GM18505 (cell line): ENCODE results near the gene CDC42BPA.
"Not testable (repeated sequence)": the region's sequence is repeated elsewhere in the genome, so short reads cannot be mapped to it uniquely, and the experiment has no call there.

ENCODE experiments used
- ATAC-seq: cut with Tn5 transposase; IDR thresholded peaks from one replicate; pipeline ENCODE4 v1.9.1; 2021; ENCODE audit not compliant: unreplicated experiment
- POLR2A ChIP-seq: IDR thresholded peaks from 4 replicates; pipeline ENCODE4 v1.6.1; 2011; ENCODE audit warnings: borderline replicate concordance; ENCODE audit not compliant: insufficient read depth, insufficient read length; ENCODE audit errors: extremely low read depth

CDC42BPA gene

DNA sequence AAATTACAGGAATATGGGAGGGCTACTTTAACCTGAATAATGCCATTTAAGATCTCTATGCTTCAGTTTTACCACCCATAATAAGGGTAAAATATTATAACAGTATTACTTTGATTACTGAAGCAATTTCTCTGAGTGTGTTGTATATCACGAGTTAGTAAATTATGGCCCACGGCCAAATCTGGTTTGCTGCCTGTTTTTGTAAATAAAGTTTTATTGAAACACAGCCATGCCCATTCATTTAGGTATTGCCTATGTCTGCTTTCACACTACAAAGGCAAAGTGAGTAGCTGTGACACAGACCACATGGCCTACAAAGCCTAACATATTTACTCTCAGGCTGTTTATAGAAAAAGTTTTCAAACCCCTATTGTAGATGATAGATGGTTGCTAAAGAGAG, 156.8 kb downstream of the CDC42BPA start:
- no peak for TF ChIP-seq POLR2A
- no peak for ATAC-seq

DNA sequence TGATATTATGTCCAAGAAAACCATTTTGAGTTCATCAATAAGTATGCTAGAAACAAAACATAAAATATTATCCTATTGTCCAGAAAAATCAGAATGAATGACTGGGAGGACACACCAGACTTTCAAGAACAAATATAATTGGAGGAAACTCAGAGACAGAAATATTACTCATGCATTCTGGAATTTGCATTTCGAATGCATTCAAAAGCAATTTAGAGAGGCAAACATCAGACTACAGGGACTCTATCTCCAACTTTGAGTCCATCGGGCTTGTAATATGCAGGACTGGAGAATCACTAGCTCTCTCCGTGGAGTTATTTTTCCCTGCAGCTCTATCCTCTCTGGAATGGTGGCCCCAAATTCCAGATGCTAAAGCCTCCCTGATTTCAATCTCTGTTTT, 161.8 kb downstream of the CDC42BPA start:
- no peak for ATAC-seq
- no peak for TF ChIP-seq POLR2A

DNA sequence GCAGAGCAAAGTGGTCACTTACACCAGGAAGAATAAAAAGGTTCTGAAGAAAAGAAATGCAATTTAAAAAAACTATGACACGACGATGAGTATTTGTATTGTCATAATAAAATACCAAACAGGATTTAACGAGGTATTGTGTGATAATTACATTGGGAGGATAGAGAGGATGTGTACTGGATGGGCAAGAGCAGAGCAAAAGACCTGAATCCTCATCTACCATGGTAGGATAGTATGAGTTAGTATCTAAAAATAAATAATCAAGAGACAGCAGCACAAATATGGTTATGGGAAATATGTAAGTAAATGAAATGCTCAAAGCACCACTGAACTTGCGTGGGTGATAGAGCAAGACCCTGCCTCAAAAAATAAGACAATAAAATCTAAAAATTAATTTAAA, 162.6 kb downstream of the CDC42BPA start:
- no peak for TF ChIP-seq POLR2A
- no peak for ATAC-seq

DNA sequence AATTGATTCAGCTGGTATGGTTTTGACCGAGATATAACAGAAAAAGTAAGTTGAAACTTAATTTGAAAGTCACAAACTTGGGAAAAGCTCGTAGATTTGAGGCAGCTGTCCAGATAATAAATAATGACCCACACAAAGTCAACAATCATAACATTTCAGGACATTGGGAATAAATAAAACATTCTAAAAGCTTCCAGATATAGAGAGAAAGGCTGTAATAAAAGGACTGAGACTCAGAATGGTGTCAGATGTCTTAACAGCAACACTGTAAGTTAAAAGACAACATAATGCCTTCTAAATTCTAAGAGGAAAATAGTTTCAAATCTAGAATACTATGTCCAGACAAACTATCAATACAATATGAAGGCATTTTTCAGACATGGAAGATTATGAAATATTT, 163.3 kb downstream of the CDC42BPA start:
- no peak for TF ChIP-seq POLR2A
- no peak for ATAC-seq

DNA sequence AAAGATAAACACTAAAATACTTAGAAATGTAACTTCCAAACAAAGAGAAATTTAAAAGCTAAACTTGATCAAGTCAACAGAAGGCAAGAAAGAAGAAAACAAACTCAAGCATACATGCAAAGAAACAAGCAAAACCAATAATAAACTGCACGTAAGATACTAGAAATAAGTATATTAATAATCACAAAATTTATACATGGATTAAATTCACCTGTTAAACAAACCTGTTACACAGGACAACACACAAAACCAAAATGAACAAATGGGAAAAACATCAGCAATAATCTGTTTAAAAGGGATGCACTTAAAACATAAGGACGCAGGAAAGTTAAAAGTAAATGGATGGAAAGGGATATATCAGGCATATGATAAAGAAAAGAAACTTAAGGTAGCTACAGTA, 165.8 kb downstream of the CDC42BPA start:
- TF ChIP-seq POLR2A: no peak
- ATAC-seq: no peak

DNA sequence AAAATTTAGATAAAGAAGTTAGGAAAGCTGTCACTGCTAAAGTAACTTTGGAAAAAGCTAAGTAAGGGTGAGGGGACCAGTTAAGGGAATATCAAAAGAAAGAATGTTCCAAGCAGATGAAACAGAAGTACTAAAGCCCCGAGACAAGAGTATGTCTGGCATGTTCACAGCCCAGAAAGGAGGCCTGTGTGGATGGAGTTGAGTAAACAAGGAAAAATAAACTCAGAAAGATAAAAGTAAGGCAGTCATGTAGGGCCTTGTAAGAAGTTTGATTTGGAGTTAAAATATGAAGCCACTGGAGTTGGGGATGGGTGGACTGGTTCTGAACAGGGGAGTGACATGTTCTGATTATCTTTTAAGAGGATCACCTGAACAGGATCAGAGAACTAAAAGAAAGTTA, 177.9 kb downstream of the CDC42BPA start:
- ATAC-seq: no peak
- TF ChIP-seq POLR2A: no peak

DNA sequence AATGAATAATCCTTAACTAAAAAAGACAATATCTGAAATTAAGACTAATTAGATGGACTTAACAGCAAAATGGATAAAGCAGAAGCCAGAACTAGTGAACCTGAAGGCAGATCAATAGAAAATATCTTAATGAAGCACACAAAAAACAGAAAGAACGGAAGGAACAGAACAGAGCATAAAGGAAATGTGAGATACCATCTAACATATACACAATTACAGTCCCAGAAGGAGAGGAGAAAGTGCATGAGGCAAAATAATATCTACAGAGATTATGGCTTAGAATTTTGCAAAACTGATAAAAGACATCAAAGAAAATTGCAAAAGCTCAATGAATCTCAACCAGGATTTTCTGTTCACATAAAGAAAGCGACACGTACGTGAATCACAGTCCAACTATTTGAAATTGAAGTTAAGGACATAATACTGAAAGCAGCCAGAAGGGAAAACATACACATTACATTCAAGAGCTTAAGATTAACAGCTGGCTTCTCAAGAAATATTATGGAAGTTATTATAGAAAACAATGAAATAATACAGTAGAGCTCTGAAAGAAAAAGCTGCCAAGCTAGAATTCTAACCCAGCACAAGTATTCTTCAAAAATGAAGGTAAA, 182.0 kb downstream of the CDC42BPA start:
- no peak for ATAC-seq
- TF ChIP-seq POLR2A: no peak

DNA sequence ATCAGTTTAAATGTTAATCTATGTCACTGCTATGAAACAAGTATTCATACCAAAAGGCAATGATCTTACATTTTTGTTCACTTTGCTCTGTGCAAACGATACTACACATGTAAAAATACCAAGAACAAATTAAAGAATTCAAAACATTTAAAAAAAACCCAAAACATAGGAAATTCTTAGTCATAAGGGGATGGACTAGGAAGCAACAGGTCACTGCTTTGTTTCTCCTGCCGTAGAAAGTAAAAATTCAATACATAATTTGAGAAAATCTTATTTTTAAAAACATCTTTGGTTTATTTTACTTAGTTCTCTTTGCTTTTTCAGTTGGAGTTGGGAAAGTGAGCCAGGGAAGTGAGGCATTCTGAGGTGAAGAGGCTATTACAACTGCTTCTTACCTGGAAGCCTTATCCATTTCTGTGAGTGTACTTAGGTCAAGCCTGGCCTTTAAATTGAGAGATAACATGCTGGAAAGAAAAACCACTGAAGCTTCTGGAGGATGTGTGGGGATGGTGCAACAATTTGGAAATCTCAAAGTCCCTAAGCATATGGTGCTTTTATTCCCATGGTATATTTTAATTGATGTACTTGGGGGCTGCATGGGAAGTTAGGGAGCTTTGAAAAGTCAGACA, 183.5 kb downstream of the CDC42BPA start:
- ATAC-seq: no peak
- TF ChIP-seq POLR2A: no peak

DNA sequence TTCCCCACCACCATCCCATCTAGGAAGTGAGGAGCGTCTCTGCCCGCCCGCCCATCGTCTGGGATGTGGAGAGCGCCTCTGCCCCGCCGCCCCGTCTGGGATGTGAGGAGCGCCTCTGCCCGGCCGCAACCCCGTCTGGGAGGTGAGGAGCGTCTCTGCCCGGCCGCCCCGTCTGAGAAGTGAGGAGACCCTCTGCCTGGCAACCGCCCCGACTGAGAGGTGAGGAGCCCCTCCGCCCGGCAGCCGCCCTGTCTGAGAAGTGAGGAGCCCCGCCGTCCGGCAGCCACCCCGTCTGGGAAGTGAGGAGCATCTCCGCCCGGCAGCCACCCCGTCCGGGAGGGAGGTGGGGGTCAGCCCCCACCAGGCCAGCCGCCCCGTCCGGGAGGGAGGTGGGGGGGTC, 185.6 kb downstream of the CDC42BPA start:
- ATAC-seq: not testable (repeated sequence)

DNA sequence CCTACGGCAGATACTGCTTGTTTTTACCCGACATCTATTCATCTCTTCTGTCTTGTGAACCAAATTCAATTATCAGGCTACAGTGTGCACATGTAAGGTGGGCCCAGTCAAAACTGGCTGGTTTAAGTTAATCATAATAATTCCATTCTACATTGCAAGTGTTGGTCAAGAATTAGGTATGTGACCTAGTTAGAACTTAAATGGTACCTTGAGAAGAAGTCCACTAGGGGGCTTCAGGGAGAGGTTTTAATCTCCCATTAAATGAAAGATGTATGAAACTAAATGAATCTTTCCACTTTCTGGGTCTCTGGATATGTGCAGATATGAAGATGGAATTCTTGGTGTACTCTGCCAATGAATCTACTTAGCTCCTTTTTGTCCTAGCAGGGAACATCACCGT, 187.1 kb downstream of the CDC42BPA start:
- no peak for TF ChIP-seq POLR2A
- ATAC-seq: no peak

DNA sequence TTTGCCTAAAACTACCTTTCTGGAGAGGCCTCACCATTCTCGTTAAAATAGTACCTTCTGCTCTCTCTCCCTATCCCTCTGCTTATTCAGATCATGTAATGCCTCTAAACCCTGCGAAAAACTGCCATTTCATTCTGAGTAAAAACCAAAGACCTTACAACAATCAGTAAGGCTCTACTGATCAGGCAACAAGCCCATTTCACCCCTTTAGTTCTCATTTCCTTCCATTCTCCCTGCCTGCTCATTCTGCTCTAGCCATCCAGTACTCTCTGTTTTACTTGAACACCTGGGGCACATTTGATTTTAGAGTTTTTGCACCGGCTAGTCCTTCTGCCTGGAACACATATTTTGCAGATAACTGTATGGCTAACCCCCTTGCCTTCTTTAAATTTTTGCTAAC, 190.4 kb downstream of the CDC42BPA start:
- ATAC-seq: peak; percentile 81
- no peak for TF ChIP-seq POLR2A

DNA sequence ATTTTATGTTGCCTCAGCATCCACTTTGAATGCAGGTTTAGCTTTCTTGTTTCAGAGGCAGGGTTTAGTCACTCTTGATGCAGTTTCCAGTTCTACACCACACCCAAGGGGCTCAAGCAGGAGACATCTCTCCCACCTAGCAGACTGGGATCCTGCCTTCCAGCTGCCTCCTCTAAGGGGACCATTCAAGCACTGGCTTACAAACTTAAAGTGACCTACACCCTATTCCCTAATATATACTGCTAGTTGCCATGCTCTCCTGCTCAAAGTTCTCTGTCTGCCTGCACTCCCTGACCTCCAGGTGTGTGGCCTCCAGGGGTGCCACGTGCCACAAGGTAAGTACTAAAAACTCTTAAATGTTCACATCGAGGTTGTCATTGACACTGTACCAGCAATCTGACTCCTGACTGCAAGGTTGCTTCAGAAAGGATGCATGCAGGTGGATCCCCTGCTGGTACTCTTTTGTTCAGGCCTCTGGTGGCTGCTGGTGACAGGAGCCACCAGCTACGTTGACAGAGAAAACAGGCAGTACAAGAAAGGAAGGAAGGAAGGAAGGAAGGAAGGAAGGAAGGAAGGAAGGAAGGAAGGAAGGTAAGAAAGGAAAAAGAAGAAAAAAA, 192.3 kb downstream of the CDC42BPA start:
- ATAC-seq: no peak
- no peak for TF ChIP-seq POLR2A

DNA sequence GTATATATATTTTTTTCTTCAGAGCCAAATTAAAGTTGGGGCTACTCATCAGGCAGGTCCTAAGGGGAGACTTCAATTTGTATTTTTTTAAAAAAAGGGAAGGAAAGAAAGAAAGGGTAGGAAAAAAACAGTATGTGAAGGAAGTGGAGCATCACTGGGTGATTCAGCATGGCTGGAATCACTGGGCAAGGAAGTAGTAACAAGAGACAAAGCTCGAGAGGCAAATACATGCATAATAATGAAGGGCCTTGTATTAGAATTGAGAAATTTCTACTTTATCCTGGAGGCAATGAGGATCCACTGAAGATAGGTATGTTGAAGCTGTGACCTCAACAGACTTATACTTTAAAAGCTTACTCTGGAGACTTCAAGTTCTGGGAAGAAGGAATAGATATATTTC, 193.8 kb downstream of the CDC42BPA start:
- no peak for ATAC-seq
- no peak for TF ChIP-seq POLR2A

DNA sequence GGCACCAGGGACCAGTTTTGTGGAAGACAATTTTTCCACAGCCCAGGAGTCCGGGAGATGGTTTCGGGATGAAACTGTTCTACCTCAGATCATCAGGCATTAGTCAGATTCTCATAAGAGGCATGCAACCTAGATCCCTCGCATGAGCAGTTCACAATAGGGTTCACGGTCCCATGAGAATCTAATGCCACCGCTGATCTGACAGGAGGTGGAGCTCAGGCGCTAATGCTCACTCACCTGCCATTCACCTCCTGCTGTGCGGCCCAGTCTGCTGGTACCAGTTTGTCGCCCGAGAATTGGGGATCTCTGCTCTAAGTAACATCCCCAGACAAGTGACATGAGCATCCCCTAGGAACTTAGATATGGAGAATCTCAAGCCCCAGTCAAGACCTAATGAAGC, 197.5 kb downstream of the CDC42BPA start:
- no peak for TF ChIP-seq POLR2A
- ATAC-seq: no peak
